HepG2 (cell line): ENCODE measurements around the gene NFRKB. TPM values are rescaled to one million over a fixed set of nuclear protein-coding genes. Genes with fewer than 3 reads are reported as not detected.

Experiments
- ATAC-seq: fragments of 200-7000 bp; cut with Tn5 transposase; 3 replicates; pipeline ENCODE4 v1.9.1; 2020; ENCODE audit warnings: mild to moderate bottlenecking, moderate library complexity
- BruUV-seq: library from RNA; stranded (reverse); fragments of 400-500 nt; replicated peaks from 2 replicates; lab custom pipeline; 2021; lab: Mats Ljungman, UMichigan
- CTCF ChIA-PET: fragments of 300-600 bp; formaldehyde crosslinking; extraction: SDS; loops from one replicate; lab custom pipeline; 2021; ENCODE audit warnings: low total read pairs, inconsistent platforms, low intra/inter-chr PET ratio; lab: Yijun Ruan, JAX
- POLR2A ChIA-PET: fragments of 350-600 bp; sonication (Branson Sonifier 250); formaldehyde crosslinking; loops from one replicate; lab custom pipeline; 2020; ENCODE audit warnings: antibody characterized with exemption, inconsistent platforms; lab: Yijun Ruan, JAX
- DNase-seq: peaks from one replicate; pipeline ENCODE4 v3.0.0-alpha.2; 2015; ENCODE audit warnings: low spot score
- FAIRE-seq: peaks from 3 replicates; lab custom pipeline; 2011; peaks lifted over from hg19 to GRCh38; lab: Jason Lieb, UNC
- H2AFZ ChIP-seq: one replicate; pipeline ENCODE4 v1.6.1; 2011; ENCODE audit warnings: low read length, inconsistent platforms
- H3K27ac ChIP-seq: fragments of 300-600 bp; 3 replicates; pipeline ENCODE4 v1.8.0; 2011; ENCODE audit warnings: mixed run types, mild to moderate bottlenecking, mixed read lengths, low read length, inconsistent platforms; ENCODE audit not compliant: insufficient read depth; ENCODE audit errors: extremely low read length
- H3K27me3 ChIP-seq, 2 experiments: fragments of 200-600 bp in 1 of 2; 2 replicates in 1 of 2; 3 replicates in 1 of 2; pipeline versions ENCODE4 v1.6.0 to v1.8.0; 2011; ENCODE audit warnings: low read length in 2 of 2, mild to moderate bottlenecking in 2 of 2, moderate library complexity in 2 of 2, inconsistent platforms in 1 of 2; ENCODE audit not compliant: insufficient read depth in 2 of 2, control insufficient read depth in 1 of 2
- H3K36me3 ChIP-seq, 2 experiments: fragments of 200-600 bp in 1 of 2; replicated peaks in 1 of 2; 2 replicates in 1 of 2; 3 replicates in 1 of 2; pipeline versions ENCODE4 v1.5.1 to v1.8.0; 2011; ENCODE audit warnings: low read length in 2 of 2, inconsistent platforms in 1 of 2; ENCODE audit not compliant: insufficient read depth in 2 of 2, control insufficient read depth in 1 of 2
- H3K4me1 ChIP-seq: 2 replicates; pipeline ENCODE4 v1.5.1; 2012; ENCODE audit warnings: low read length, inconsistent platforms; ENCODE audit not compliant: insufficient read depth
- H3K4me2 ChIP-seq: 2 replicates; pipeline ENCODE4 v1.6.0; 2011; ENCODE audit warnings: low read depth, low read length, inconsistent platforms
- H3K4me3 ChIP-seq, 3 experiments: fragments of 200-600 bp in 1 of 3; sonication (generic), shearing (Covaris generic) in 1 of 3; replicated peaks in 1 of 3; 2 replicates each; pipeline ENCODE4 v1.5.1; 2011 to 2016; ENCODE audit warnings: low read length in 3 of 3, inconsistent platforms in 2 of 3, low read depth in 2 of 3, mild to moderate bottlenecking in 2 of 3, control low read depth in 1 of 3, mixed read lengths in 1 of 3; ENCODE audit not compliant: insufficient read depth in 1 of 3
- H3K79me2 ChIP-seq: one replicate; pipeline ENCODE4 v1.6.1; 2011; ENCODE audit warnings: low read length, inconsistent platforms; ENCODE audit not compliant: insufficient read depth
- H3K9ac ChIP-seq: 2 replicates; pipeline ENCODE4 v1.6.0; 2011; ENCODE audit warnings: mild to moderate bottlenecking, low read depth, low read length, inconsistent platforms; ENCODE audit not compliant: insufficient read depth
- H3K9me3 ChIP-seq: 2 replicates; pipeline ENCODE4 v1.5.1; 2012; ENCODE audit warnings: mild to moderate bottlenecking, low read length
- H4K20me1 ChIP-seq: 2 replicates; pipeline ENCODE4 v1.6.0; 2011; ENCODE audit warnings: inconsistent platforms, mild to moderate bottlenecking, low read length, moderate library complexity; ENCODE audit not compliant: insufficient read depth
- ELF1 ChIP-seq: sonication (generic); formaldehyde crosslinking; IDR thresholded peaks from 2 replicates; pipeline ENCODE4 v1.4.0; 2020; ENCODE audit warnings: missing genetic modification reagents
- ETV5 ChIP-seq: IDR thresholded peaks from 2 replicates; pipeline ENCODE4 v1.6.1; 2018; ENCODE audit warnings: missing biosample characterization, missing genetic modification reagents, inconsistent platforms, borderline replicate concordance
- GATA4 ChIP-seq: sonication (generic); IDR thresholded peaks from 2 replicates; pipeline ENCODE4 v1.6.1; 2016; ENCODE audit warnings: antibody characterized with exemption, low read depth, borderline replicate concordance
- HMGA1 ChIP-seq: sonication (generic); formaldehyde crosslinking; conservative IDR thresholded peaks from 2 replicates; pipeline ENCODE4 v1.4.0; 2020; ENCODE audit warnings: missing genetic modification reagents
- HNRNPK ChIP-seq: fragments of 200-400 bp; formaldehyde crosslinking; IDR thresholded peaks from 2 replicates; pipeline ENCODE4 v1.6.1; 2018; ENCODE audit warnings: low read length, low read depth, moderate library complexity, mild to moderate bottlenecking; ENCODE audit not compliant: poor library complexity, severe bottlenecking
- KLF9 ChIP-seq: IDR thresholded peaks from 2 replicates; pipeline ENCODE4 v1.6.1; 2016; ENCODE audit warnings: low read depth
- PBX3 ChIP-seq: sonication (generic); formaldehyde crosslinking; IDR thresholded peaks from 2 replicates; pipeline ENCODE4 v1.8.1; 2023; ENCODE audit warnings: missing genetic modification reagents, inconsistent platforms, borderline replicate concordance
- POLR2A ChIP-seq, 2 experiments: IDR thresholded peaks; 2 replicates each; pipeline ENCODE4 v1.6.1; 2011; ENCODE audit warnings: low read depth in 2 of 2, low read length in 2 of 2, mild to moderate bottlenecking in 1 of 2, moderate library complexity in 1 of 2; ENCODE audit not compliant: insufficient read depth in 1 of 2
- RFX3 ChIP-seq: IDR thresholded peaks from 2 replicates; pipeline ENCODE4 v1.6.1; 2016; ENCODE audit warnings: missing biosample characterization, missing genetic modification reagents
- SOX13 ChIP-seq, 3 experiments: fragments of 450-650 bp in 1 of 3; sonication (generic) in 1 of 3; formaldehyde crosslinking in 1 of 3; IDR thresholded peaks in 2 of 3; conservative IDR thresholded peaks in 1 of 3; 2 replicates each; pipeline versions ENCODE4 v1.5.0 to v1.6.1; 2016 to 2020; ENCODE audit warnings: antibody characterized with exemption in 1 of 3, mild to moderate bottlenecking in 1 of 3, missing compliant biosample characterization in 1 of 3, missing genetic modification reagents in 1 of 3, moderate library complexity in 1 of 3
- STAG1 ChIP-seq: sonication (generic); formaldehyde crosslinking; IDR thresholded peaks from 2 replicates; pipeline ENCODE4 v1.4.0; 2020; ENCODE audit warnings: missing genetic modification reagents
- ZNF317 ChIP-seq: sonication (generic); formaldehyde crosslinking; IDR thresholded peaks from 2 replicates; pipeline ENCODE4 v1.5.0; 2020; ENCODE audit warnings: mild to moderate bottlenecking, missing genetic modification reagents
- ZNF547 ChIP-seq: sonication (generic); formaldehyde crosslinking; IDR thresholded peaks from 2 replicates; pipeline ENCODE4 v1.5.1; 2020; ENCODE audit warnings: mild to moderate bottlenecking, missing genetic modification reagents
- ZNF775 ChIP-seq: sonication (generic); formaldehyde crosslinking; IDR thresholded peaks from 2 replicates; pipeline ENCODE4 v1.4.0; 2020; ENCODE audit warnings: missing genetic modification reagents, mild to moderate bottlenecking, moderate library complexity, borderline replicate concordance
- ZNF850 ChIP-seq: sonication (generic); formaldehyde crosslinking; conservative IDR thresholded peaks from 2 replicates; pipeline ENCODE4 v1.9.0; 2021; ENCODE audit warnings: mild to moderate bottlenecking, missing genetic modification reagents
- whole genome bisulfite sequencing: methylation state at CpG from one replicate; pipeline ENCODE4 v1.1.6; 2017; ENCODE audit warnings: low lambda C conversion rate; 5-methylcytosine and 5-hydroxymethylcytosine counted together
- in situ Hi-C: cut with HindIII; loops from 2 replicates; pipeline ENCODE4 v1.10.0; 2017; ENCODE audit warnings: low pct_unique_long_range_greater_than_20kb; ENCODE audit not compliant: extremely low pct_ligation_motif_present
- intact Hi-C: fragments of 100-400 bp; cut with micrococcal nuclease; formaldehyde crosslinking; loops from one replicate; pipeline ENCODE4 v1.10.0; 2022; ENCODE audit not compliant: unreplicated experiment
- polyA plus RNA-seq, 8 experiments: library from polyadenylated mRNA; depleted of rRNA in 3 of 8; stranded (reverse) in 7 of 8; unstranded in 1 of 8; fragments of >200 nt; fragmentation: Illumina TruSeq in 4 of 8; extraction: Trizol in 4 of 8; gene quantifications; 2 replicates each; pipeline versions ENCODE4 v1.2.1 to v1.2.3, GENCODE V29; 2011 to 2016; ENCODE audit warnings: low read depth in 4 of 8, missing spikeins in 1 of 8, mixed read lengths in 1 of 8; ENCODE audit not compliant: insufficient read depth in 1 of 8
- total RNA-seq, 5 experiments: library from RNA; depleted of rRNA; stranded (reverse); fragments of >200 nt; fragmentation: Illumina TruSeq; extraction: Trizol; gene quantifications; 2 replicates each; pipeline ENCODE4 v1.2.3, GENCODE V29; 2016; ENCODE audit warnings: low read depth in 1 of 5
- TF ChIP-seq, protein P1 (sequence below): IDR thresholded peaks from 2 replicates; pipeline ENCODE4 v1.6.1; 2012; ENCODE audit warnings: low read length, improper control_type of control experiment

The NFRKB gene
- total and polyA plus RNA-seq, 2 of the 13 experiments (the other 11 are each of a cell fraction or from before 2014, with no cell fraction given), result 22.9 to 23.7 TPM

DNA sequence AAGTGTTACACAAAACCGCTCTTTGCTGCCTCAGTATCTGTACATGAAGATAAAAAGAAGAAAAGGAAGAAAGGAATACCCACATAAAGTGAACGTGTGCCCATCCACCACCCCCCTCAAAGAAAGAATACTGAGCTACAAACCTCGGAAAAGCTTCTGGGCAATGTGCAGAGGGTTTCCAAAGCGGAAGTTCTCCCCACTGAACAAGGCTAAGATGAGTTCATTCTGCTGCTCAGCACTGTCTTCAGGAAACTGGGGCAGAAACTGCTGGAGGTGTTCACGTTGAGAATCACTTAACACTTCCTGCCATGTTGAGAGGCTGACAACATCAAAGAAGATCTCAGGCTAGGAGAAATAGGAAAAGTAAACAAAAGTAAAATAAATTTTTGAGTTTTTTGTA, 6.9 kb downstream of the NFRKB start:
- ChIA-PET CTCF (no interaction called here), POLR2A (no interaction called here)
- Histone ChIP-seq H3K27me3 (no peaks in the 10 kb centered on the region), H3K4me3 (no peak overlapping the region), H3K4me2 (no peak overlapping the region), H4K20me1 (no peaks in the 10 kb centered on the region), H3K27ac (no peak overlapping the region), H3K9me3 (no peaks in the 10 kb centered on the region), H3K79me2 (peaks cover 25% of the 10 kb centered on the region), H2AFZ (no peak overlapping the region), H3K4me1 (peaks cover 15% of the 10 kb centered on the region), H3K9ac (no peak overlapping the region), H3K36me3 (peaks cover 40 to 95% of the 10 kb centered on the region in 2 experiments)
- no peak for DNase-seq
- WGBS, result 94% methylated on average over 5 of the region's 5 CpGs
- intact Hi-C loops (no loop called here), in situ Hi-C loops (no loop called here)
- ATAC-seq, result no peak
- TF ChIP-seq ZNF850 (CRISPR knock-in tag) (no peak), STAG1 (CRISPR knock-in tag) (no peak), HMGA1 (CRISPR knock-in tag) (no peak), ZNF317 (CRISPR knock-in tag) (no peak), ELF1 (CRISPR knock-in tag) (no peak), HNRNPK (no peak), ZNF547 (no peak), ZNF775 (no peak), ETV5 (CRISPR knock-in tag) (no peak), POLR2A (IDR thresholded peaks at IDR 0.05; ENCODE audit: insufficient read depth in 1 of 2, low read depth in 2 of 2, low read length in 2 of 2) (no peak), PBX3 (CRISPR knock-in tag) (no peak), SOX13 (IDR thresholded peaks at IDR 0.05) (no peak), SOX13 (CRISPR knock-in tag; conservative IDR thresholded peaks at IDR 0.05 in 1 of 2, IDR thresholded peaks at IDR 0.05 in 1 of 2) (no peak), GATA4 (no peak), KLF9 (CRISPR knock-in tag) (no peak), RFX3 (CRISPR knock-in tag) (no peak)
- TF ChIP-seq, protein P1, sequence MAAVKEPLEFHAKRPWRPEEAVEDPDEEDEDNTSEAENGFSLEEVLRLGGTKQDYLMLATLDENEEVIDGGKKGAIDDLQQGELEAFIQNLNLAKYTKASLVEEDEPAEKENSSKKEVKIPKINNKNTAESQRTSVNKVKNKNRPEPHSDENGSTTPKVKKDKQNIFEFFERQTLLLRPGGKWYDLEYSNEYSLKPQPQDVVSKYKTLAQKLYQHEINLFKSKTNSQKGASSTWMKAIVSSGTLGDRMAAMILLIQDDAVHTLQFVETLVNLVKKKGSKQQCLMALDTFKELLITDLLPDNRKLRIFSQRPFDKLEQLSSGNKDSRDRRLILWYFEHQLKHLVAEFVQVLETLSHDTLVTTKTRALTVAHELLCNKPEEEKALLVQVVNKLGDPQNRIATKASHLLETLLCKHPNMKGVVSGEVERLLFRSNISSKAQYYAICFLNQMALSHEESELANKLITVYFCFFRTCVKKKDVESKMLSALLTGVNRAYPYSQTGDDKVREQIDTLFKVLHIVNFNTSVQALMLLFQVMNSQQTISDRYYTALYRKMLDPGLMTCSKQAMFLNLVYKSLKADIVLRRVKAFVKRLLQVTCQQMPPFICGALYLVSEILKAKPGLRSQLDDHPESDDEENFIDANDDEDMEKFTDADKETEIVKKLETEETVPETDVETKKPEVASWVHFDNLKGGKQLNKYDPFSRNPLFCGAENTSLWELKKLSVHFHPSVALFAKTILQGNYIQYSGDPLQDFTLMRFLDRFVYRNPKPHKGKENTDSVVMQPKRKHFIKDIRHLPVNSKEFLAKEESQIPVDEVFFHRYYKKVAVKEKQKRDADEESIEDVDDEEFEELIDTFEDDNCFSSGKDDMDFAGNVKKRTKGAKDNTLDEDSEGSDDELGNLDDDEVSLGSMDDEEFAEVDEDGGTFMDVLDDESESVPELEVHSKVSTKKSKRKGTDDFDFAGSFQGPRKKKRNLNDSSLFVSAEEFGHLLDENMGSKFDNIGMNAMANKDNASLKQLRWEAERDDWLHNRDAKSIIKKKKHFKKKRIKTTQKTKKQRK, result no peak
- BruUV-seq, result no TSS peak
- FAIRE-seq, result no peak
